ENCODE data around the gene SNRPA1.
A peak's percentile ranks its signal among the peaks of the same experiment; 100 is the strongest.

DNA sequence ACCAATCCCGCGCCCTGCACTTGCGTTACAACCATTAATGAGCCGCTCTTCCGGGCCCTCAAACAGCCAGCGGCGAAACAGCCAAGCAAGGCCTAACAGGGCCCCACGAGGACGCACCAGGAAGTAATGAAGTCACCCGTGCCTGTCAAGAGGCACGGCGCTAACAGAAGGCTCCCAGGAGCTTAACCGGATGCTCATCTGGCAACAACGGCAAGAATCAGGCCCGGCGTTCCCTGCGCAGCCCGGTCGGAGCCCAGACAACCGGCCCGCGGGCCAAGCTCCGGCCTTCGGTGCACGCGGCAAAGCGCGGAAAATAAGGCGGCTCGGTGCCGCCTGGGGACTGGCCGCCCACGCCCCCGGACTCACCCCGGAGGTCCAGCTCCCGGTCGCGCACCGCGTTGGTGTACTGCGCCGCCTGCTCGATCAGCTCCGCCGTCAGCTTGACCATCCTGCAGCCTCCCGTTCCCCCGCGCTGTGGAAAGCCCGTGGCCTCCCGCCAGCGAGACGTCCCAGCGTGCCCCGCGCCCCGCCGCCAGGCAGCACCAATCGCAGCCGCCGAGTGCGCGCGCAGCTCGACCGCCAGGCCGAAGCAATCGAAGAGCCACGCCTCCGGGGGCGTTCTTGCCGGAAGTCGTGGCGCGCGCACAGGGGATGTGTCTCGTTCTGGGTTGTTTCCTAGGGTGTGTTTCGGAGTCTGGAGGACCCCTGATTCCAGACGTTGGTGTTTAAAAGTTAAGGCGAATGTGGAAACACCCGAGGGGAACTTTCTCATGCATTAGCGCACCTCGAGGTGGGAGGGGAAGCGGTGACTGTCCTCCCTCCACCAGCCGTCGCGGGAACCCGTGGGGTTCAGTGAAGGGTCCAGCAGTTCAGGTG lies at the start of gene SNRPA1:
- TF ChIP-seq POLR2A (IDR thresholded peaks at IDR 0.05) (peak in 2 of 4 donors; percentile 24 to 68), EP300 (IDR thresholded peaks at IDR 0.05) (no peak)
- TF ChIP-seq, protein P1, sequence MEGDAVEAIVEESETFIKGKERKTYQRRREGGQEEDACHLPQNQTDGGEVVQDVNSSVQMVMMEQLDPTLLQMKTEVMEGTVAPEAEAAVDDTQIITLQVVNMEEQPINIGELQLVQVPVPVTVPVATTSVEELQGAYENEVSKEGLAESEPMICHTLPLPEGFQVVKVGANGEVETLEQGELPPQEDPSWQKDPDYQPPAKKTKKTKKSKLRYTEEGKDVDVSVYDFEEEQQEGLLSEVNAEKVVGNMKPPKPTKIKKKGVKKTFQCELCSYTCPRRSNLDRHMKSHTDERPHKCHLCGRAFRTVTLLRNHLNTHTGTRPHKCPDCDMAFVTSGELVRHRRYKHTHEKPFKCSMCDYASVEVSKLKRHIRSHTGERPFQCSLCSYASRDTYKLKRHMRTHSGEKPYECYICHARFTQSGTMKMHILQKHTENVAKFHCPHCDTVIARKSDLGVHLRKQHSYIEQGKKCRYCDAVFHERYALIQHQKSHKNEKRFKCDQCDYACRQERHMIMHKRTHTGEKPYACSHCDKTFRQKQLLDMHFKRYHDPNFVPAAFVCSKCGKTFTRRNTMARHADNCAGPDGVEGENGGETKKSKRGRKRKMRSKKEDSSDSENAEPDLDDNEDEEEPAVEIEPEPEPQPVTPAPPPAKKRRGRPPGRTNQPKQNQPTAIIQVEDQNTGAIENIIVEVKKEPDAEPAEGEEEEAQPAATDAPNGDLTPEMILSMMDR (IDR thresholded peaks at IDR 0.05), result no peak

All from stomach (tissue), 4 donors.